M059J (cell line): Measurements from ENCODE around the gene ADRA2C. TPM values are rescaled to one million over a fixed set of nuclear protein-coding genes. Genes with fewer than 3 reads are reported as not detected.
A peak's percentile ranks its signal among the peaks of the same experiment; 100 is the strongest.

ENCODE experiments used
- DNase-seq: peaks from one replicate; pipeline ENCODE4 v3.0.0-alpha.2; 2012; ENCODE audit warnings: low read depth
- total RNA-seq: library from RNA; depleted of rRNA; stranded (reverse); fragments of >200 nt; shearing (Covaris generic); gene quantifications from 2 replicates; pipeline ENCODE4 v1.2.3, GENCODE V29; 2014

ADRA2C gene
- total RNA-seq, 1 experiment from 2014 or later, result not detected

DNA sequence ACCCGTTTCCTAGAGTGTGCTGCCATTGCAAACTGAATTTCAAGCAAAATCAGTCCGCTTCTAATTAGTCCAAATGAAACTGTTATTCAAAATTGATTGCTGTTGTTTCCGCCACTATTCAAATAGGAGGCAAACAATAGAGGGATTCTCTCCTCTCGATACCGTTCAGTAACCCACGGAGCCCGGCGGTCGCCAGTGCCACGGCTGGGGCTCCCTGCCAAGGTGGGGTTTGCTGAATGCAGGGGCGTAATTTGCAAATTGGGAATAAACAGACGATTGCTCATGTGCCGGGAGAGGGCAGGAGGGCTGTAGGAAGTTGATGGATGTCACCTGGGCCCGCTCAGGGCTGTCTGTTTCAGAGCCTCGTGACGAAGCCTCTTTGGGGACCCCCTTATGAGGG, 8.8 kb downstream of the ADRA2C start:
- DNase-seq, result no peak

DNA sequence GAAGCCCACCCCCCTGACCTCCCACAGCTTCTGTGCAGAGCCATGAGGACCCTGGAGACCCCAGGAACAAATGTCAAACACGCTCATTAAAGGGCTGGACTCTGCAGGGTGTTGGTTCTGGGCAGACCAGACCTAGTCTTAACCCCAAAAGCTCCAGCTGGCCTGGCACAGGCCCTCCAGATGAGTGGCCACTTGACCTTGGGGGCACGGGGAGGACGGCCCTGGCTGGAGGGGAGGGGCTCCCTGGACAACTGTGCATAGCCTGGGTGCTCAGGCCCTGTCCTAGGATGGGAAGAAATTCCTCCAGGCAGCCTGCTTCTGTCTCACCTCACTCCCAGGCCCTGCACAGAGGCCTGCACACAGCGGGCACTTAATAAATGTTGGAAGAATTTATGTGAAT, 9.4 kb downstream of the ADRA2C start:
- DNase-seq, result no peak

DNA sequence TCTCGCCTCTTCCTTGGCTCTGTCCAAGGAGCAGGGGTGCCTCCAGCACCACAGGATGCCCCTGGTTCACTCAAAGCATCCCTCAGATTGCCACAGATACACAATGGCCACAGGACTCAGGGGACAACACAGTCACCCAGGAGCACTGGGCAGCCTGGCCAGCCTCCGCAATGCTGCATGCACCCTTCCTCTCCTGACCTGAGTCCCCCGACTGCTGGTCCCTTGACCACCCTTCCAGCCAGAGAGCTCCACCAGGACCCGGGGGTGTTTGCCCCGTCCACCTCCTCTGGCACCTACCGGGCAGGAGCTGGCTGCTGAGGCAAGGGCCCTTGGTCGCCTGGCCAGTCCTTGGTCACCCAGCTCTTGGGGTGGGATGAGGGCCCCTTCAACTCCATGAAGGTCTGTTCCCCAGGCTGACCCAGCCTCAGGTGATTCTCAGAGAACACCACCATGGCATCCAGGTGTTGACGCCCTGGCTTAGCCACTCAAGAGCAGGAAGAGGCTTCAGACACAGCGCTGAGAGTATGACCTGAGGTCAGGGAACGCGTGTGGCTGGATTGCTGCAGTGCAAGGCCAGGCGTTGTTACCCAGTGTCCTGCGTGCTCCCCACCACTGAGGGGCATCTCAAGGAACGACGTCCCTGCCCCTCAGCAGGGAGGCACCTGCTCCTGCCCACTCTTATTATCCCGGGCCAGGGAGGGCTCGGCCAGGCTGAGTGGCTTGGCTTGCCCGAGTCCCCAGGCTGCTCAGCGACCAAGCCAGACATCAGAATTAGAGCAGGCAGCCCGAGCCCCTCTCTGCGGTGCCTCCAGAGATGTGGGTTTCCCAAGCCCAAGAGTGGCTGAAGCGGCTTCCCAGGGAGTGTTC, 10.2 kb downstream of the ADRA2C start:
- DNase-seq, result no peak

DNA sequence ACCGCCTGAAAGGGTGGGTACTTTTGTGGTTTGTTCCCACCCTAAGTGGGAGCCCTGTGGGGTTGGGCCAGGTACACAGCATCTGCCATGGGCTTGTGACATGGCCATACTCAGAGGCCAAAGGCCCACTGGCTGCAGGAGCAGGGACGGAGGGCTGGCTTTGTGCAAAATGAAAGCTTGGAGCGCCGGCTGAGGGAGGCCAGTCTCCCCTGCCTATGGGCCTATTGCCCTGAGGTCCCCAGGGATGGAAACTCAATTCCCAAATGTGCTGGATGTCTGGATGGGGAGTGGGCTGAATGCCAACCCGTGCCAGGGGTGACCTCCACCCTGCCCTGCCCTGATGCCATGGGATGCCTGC, 10.8 kb downstream of the ADRA2C start:
- no peak for DNase-seq

DNA sequence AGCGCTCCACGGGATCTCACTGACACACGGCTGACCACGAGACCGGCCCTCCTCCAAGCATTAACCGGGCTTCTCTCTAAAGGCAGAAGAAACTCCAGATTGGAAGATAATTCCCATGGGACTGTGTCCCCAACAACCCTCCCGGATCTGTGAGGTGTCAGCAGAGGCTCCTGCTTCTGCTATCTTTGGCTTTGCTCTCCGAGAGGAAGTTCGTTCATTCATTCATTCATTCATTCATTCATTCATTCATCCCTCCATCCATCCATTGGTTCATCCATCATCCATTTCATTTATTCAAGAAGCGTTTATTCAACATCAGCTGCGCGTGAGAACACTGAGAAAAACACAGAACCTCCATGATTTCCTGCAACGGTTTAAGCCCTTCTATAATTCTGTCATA, 11.5 kb downstream of the ADRA2C start:
- no peak for DNase-seq

DNA sequence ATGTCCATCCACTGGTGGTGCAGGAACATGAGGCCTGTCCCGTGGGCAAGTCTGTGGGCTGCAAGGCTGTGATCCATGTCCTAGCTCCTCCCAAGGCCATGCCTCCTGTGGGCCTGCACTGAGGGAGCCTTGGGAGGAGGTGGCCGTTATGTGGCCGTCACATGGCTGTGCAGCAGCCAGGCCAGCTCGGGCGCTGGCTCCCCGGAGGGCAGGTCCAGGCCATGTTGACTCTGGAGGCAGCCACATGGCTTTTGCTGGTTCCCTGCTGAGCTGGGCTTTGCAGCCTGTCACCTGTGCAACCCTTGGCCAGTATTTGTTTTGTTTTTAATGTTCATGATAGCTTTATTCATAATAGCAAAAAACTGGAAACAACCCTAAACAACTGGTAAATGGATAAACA, 13.3 kb downstream of the ADRA2C start:
- DNase-seq, result no peak

DNA sequence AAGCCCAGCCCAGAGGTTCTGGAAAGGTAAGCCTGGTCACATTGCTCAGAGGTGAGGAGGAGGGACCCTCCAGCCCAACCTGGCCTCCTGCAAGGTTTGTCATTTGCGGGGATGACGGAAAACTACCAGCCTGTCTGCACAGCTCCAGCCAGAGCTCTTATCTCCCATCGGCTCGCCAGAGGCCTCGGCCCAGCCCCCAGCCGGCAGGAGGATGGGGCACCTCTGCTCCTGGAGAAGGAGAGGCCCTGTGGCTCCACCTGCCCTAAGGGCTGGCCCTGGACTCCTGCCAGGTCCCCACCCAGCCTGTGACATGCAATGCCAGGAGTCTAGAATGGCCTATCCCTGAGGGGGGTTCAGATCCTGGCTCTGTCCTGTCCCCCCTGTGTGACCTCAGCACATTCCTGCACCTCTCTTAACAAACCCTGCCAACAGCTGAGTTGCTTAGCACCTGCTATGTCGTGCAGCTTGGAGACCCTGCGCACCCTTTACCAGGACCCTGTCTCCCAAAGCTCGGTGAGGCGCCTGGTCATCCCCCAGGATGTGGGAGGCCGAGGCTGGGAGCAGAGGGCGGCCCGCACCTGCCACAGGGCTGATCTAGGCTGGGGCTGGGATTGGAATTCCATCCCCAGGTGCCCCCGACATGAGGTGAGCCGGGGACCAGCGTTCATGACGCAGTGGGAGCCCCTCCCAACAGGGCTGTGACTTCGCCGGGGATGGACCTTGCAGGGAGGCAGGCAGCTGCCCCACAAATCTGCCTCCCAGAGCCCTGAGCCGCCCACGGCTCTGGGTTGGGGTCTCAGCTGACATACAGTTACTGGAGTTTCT, 14.4 kb downstream of the ADRA2C start:
- no peak for DNase-seq

DNA sequence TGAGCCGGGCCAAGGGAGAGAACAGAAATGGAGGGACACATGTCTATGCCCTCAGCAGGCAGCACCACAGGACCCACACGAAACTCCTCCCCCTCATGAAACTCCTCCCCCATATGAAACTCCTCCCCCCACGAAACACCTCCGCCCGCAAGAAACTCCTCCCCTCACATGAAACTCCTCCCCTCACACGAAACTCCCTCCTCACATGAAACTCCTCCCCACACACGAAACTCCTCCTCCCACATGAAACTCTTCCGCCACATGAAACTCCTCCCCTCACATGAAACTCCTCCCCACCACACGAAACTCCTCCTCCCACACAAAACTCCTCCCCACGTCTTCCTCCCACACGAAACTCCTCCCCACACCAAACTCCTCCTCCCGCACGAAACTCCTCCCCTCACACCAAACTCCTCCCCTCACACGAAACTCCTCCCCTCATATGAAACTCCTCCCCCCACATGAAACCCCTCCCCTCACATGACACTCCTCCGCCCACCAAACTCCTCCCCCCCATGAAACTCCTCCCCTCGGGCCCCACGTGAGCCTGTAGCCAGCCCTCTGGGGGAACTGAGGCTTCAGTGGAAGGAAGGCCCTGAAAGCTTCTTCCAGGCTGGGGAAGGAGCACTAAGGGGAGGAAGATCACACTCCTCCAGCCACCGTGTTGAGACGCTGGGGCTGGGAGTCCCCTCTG, 15.2 kb downstream of the ADRA2C start:
- DNase-seq, result no peak

DNA sequence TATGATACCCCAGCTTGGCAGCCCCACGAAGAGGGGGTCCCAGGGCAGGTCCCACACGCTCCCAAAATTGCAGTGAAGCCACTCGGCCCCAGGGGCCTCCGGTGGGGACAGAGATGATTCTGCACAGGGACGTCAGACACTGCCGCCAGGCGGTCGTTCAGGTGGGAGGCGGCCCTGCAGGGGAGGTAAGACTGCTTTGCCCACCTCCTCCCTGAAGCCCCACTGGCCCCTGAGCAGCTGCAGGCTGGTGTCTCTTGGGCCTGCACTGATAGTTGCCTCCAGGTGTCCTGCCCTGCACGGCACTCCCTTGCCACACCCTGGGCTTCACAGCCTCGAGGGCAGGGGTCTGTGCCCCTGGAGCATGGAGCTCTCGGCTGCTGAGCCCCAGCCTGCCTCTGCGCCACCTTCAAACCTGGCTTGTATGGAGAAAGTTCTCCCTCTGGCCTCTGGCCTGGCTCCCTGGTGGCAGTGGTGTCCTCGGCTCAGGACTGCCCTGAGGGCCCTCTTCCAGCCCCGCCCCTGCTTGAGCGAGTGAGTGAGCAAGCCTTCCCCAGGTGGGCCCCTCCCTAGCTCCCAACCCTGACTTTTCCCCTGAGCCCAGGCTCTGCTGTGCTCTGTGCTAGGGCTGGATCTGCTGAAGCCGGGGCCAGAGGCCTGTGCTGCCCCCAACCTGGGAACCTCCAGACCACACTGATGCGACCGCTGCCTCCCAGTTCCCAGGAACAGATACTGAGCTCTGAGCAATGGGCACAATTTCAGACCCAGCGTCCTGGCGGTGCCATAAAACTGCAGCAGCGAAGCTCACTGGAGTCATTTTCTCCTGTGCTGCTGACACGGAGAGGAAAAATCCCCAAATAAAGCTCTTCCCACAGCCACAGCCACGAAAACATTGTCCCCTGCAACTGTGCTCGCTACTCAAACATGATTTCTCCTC, 16.1 kb downstream of the ADRA2C start:
- DNase-seq, result no peak

DNA sequence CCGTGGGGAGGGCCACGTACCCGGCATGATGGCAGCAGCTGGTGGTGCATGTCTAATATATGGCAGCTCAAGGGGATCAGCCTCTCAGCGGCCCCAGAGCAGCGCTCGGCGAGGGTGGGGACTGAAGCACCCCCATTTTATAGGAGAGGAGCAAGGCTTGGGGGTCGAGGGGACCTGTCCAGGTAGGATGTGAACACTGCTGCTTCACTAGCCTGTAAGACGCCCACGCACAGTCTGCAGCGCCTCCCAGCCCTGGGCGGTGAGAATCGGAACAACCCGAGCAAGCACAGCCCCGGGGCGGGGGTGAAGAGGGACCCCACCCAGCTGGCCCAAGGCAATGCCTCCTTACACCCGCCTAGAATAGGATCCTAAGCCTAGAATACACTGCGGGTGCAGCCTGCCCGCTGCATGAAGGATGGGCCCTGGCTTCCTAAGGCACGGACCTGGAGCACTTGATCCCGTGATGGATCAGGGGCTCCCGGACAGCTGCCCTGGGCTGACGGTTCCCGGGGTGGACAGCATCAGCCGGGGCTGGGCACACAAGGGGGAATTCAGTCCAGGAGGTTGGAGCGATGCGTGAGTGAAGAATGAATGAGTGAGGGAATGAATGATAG, 17.6 kb downstream of the ADRA2C start:
- no peak for DNase-seq

DNA sequence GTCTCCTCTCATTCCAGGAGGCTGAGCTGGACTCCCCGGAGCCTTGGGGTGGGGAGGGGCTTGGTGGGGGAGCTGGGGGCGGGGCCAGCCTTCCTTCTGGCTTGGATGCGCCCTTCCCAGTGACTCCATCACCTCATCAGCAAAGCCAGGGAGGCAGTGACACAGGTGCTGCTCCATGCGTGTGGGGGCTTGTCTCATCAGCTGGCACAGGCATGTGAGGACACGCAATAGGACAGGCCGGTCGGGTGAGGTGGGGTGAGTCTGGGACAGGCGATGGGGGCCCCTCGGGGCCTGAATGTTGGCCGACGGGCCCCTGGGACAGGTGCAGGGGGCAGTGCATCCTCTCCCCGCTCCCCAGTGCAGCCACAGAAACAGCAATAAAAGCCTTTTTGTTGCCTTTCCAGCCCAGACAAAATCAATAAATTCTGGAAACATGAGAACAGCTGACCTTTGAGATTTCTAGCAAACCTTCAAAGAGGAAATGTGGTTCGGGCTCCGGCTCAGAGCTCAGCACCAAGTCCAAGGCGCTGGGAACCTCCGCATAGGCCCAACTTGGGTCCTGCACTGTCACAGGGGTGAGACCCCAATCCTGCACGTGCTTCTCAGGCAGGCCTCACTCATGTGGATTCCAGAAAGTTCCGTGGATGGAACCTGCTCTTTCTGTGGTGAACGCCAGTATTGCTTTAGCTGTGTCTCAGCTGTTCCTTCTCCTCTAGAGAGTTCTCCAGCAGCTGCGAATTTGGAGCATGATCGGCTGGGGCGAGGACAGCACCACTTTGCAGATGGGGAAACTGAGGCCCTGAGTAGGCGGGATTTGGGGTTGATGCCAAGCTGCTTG, 18.5 kb downstream of the ADRA2C start:
- no peak for DNase-seq

DNA sequence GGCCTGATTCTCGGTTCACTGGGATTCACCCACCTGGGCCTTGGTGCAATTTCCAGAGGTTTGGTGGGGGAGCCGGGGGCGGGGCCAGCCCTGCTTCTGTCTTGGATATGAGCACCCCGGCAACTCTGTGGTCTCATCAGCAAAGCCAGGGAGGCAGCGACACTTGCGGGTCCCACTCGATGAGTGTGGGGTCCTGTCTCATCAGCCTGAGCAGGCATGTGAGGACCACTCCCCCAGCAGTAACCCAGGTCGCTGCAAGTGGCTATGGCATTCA, 19.0 kb downstream of the ADRA2C start:
- DNase-seq, result no peak

DNA sequence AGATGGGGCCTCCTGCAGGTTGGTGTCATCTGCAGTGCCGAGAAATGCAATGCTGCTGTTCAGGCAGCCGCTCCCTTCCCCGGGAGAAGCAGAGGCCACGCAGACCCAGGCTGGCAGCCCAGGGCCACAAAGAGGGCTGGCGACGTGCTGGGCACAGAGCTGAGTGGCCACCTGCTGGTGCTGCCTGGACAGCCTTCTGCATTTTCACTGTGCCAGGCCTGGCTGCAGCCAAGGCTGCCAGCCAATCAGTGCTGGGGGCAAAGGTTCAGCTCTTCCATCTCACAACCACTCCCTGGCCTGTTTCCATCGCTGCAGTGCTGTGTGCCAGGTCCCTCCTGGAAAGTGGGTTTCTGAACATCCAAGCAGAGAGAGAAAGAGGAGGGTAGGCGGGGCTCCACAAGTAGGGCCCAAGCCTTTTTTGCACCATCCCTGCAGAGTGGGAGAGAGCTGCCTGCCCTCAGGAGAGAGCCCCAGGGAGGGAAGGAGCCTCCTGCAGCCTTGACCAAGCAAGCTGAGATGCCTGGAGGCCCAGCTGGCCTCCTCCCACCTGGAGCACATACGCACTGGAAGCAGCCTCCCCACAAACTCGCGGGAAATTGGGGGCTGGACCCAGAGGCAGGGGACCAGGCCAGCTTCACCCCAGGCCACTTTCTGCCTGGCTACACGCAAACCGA, 20.1 kb downstream of the ADRA2C start:
- peak; percentile 18 for DNase-seq

DNA sequence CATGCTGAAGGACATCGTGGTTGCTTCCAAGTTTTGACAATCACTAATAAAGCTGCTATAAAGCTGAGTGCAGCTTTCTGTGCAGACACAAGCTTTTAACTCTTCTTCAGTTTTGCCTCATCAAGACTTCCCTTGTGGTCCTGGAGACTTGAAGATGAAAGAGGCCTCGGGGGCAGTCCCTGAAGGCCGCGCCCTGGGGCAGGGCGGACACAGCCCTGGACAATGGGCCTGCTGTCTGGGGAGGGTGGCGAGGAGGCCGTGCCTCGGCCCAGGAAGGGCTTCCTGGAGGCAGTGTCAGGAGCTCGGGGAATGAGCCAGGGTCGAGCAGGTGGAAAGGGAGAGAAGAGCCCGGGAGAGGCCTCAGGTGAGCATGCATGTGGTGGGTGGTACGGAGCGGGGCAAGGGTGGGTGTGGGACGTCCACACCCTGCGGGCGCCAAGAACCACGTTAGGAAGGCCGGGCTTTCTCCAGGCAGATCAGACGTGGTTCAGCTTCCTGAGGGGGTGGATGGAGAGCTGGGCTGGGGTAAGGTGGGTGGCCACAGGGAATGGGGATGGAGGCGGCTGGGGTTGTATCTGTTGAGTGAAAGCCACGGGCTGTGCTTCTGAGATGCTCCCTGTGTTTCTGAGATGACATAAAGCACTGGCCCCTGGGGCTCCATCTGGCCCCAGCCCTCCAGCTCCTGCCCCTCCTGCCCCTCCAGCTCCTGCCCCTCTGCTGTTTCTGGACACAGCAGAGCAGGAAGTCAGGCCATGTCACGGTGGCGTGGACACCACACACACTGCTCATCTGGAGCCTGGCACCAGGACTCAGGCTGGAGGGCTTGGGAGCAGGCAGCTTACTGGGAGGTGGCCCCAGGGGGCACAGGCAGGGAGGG, 21.5 kb downstream of the ADRA2C start:
- no peak for DNase-seq

DNA sequence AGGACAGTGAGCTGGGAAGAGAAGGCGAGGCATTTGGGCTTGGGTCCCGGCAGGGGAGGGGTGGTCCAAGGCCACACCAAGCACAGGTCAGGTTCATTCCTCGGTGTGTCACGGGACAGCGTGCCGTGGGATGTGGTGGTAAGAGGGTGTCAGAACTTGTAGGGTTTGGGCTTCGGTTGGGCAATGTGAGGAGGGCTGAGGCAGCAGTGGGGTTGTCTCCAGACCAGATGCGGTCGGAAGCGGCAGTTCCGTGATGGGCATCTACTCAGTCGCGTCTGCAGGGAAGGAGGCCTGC, 22.1 kb downstream of the ADRA2C start:
- DNase-seq, result no peak

DNA sequence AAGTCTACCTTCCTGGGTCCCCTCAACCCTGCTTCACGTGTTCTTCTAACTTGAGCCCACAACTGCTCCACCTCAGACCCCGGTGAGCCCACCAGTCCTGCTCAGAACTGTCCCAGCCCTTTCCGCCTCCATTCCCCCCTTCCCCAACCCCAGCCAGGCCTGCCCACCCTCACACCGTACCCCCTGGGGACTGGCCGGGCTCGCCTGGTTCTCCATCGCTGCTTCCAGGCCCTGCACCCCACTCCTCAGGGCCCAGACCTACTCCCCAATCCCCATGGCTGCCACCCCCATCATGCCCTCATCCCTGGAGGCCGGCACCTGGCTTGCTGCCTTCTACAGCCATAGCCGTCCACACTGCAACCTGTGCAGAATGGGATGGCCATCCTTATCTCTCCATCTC, 23.4 kb downstream of the ADRA2C start:
- DNase-seq, result no peak

DNA sequence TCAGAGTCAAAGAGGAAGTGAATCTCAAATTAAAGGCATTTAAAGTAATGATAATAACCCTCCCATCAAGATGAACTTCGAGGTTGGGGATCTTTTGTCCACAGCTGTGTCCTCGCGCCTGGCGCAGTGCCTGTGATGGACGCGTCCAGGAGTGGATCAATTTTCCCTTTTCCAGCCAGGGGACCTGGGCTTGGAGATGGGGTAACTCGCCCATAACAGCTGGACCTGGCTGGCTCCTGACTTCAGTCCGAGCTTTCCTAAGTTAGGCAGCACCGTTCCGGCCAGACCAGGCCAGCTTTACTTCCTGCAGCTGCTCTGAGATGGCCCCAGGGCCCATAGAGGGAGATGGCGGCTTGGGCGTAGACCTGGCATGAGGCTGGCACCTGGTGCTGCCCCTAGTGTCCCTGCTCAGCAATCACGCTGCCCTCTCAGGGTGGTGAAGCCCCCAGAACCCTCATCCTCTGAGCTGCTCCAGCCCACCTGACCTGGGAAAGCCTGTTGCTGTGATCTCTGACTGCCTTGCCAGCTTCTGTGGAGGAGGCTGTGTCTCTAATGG, 23.9 kb downstream of the ADRA2C start:
- DNase-seq, result no peak

DNA sequence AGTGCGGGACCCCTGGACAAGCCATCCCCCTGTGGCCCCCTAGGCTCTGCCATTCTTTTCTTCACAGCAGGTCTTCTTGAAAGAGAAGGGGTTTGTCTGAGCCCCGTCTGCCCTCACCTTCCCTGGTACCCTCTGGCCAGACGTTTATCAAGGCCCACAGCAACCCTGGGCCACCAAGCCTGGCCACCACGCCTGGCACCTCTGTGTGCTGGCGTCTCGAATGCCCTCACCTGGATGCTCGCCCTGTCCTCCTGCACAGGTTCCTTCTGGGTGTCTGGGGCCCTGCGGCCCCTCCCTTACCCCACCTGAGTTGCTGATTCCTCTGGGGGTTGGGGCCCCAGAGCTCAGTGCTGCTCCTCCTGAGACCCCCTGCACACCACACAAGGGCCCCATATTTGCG, 25.1 kb downstream of the ADRA2C start:
- no peak for DNase-seq
